Astrocyte (in vitro differentiated cells and primary cell): ENCODE data around the gene ICAM1.

ENCODE experiments used
- EZH2 ChIP-seq: IDR thresholded peaks from 2 replicates; pipeline ENCODE4 v1.6.1; 2012; ENCODE audit warnings: mild to moderate bottlenecking, low read length, inconsistent platforms; ENCODE audit not compliant: insufficient read depth
- TF ChIP-seq, protein P1 (sequence below): IDR thresholded peaks from 2 replicates; pipeline ENCODE4 v1.5.1; 2011; ENCODE audit warnings: low read depth, mild to moderate bottlenecking, inconsistent platforms, low read length, moderate library complexity; ENCODE audit not compliant: insufficient read depth

DNA sequence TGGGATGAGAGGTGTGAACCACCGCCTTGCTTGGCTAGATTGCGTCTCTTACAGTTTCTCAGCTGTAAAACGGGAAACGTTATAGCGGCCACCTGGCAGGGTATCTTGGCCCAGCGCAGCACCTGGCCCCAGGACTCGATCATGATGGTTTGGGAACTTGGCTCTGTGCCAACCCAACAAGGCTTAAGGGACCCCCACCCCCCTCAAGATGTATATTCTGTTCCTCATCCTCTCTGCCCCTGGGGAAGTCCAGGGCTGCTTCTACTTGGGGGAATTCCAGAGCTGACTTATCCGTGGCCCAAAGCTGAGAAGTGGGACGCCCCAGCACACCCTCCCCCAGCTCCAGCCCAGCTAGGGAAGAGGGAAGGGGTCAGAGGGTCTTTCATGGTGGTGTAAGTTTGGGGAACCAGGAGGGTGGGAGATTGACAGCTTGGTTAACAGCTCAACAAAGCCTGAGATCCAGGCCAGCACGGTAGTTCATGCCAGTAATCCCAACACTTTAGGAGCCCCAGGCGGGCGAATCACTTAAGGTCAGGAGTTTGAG, 695 bp downstream of the ICAM1 start:
- TF ChIP-seq, protein P1, sequence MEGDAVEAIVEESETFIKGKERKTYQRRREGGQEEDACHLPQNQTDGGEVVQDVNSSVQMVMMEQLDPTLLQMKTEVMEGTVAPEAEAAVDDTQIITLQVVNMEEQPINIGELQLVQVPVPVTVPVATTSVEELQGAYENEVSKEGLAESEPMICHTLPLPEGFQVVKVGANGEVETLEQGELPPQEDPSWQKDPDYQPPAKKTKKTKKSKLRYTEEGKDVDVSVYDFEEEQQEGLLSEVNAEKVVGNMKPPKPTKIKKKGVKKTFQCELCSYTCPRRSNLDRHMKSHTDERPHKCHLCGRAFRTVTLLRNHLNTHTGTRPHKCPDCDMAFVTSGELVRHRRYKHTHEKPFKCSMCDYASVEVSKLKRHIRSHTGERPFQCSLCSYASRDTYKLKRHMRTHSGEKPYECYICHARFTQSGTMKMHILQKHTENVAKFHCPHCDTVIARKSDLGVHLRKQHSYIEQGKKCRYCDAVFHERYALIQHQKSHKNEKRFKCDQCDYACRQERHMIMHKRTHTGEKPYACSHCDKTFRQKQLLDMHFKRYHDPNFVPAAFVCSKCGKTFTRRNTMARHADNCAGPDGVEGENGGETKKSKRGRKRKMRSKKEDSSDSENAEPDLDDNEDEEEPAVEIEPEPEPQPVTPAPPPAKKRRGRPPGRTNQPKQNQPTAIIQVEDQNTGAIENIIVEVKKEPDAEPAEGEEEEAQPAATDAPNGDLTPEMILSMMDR, result no peak
- TF ChIP-seq EZH2, result no peak
